HEK293 (cell line): ENCODE data around the gene FHIP1B.

Experiments used
- CTCF ChIA-PET: fragments of 350-600 bp; formaldehyde crosslinking; extraction: SDS; loops from one replicate; lab custom pipeline; 2021; ENCODE audit warnings: antibody characterized with exemption; lab: Yijun Ruan, JAX
- POLR2A ChIA-PET: fragments of 300-600 bp; formaldehyde crosslinking; extraction: SDS; loops from one replicate; lab custom pipeline; 2020; ENCODE audit warnings: antibody characterized with exemption, inconsistent platforms; lab: Yijun Ruan, JAX
- H3K27ac ChIP-seq: fragments of 200-500 bp; sonication (Bioruptor generic); 2 replicates; pipeline ENCODE4 v1.5.1; 2014; ENCODE audit warnings: low read depth, low read length, control low read depth, inconsistent platforms; ENCODE audit errors: extremely low read depth
- H3K36me3 ChIP-seq, 2 experiments: fragments of 200-500 bp in 1 of 2; sonication (Bioruptor generic) in 1 of 2; 1 replicate in 1 of 2; 2 replicates in 1 of 2; pipeline ENCODE4 v1.5.1; 2014 to 2017; ENCODE audit warnings: inconsistent platforms in 2 of 2, low read length in 2 of 2; ENCODE audit not compliant: control insufficient read depth in 2 of 2, insufficient read depth in 1 of 2
- H3K4me1 ChIP-seq: fragments of 200-500 bp; sonication (Bioruptor generic); 2 replicates; pipeline ENCODE4 v1.5.1; 2014; ENCODE audit warnings: mild to moderate bottlenecking, low read length, inconsistent platforms; ENCODE audit not compliant: control insufficient read depth, insufficient read depth
- H3K4me3 ChIP-seq: 2 replicates; pipeline ENCODE4 v1.5.1; 2011; ENCODE audit warnings: low read depth, mild to moderate bottlenecking, control low read depth, low read length, moderate library complexity
- H3K9me3 ChIP-seq: fragments of 200-500 bp; sonication (Bioruptor generic); 2 replicates; pipeline ENCODE4 v1.5.1; 2014; ENCODE audit warnings: low read depth, low read length, inconsistent platforms; ENCODE audit not compliant: control insufficient read depth, insufficient read depth
- CTCF ChIP-seq: fragments of 450-650 bp; formaldehyde crosslinking; IDR thresholded peaks from 2 replicates; pipeline ENCODE4 v1.5.1; 2016; ENCODE audit warnings: missing biosample characterization, missing genetic modification characterization
- ELK4 ChIP-seq: IDR thresholded peaks from 2 replicates; pipeline ENCODE4 v1.6.1; 2011; ENCODE audit warnings: mild to moderate bottlenecking, low read depth, low read length, borderline replicate concordance
- KLF9 ChIP-seq: fragments of 450-650 bp; formaldehyde crosslinking; IDR thresholded peaks from 2 replicates; pipeline ENCODE4 v1.5.1; 2016; ENCODE audit warnings: missing biosample characterization, missing genetic modification characterization, low read depth
- OVOL3 ChIP-seq: fragments of 450-650 bp; formaldehyde crosslinking; IDR thresholded peaks from 2 replicates; pipeline ENCODE4 v1.5.1; 2016; ENCODE audit warnings: missing biosample characterization, missing genetic modification characterization
- REPIN1 ChIP-seq: fragments of 450-650 bp; formaldehyde crosslinking; IDR thresholded peaks from 2 replicates; pipeline ENCODE4 v1.5.1; 2017; ENCODE audit warnings: missing biosample characterization, missing genetic modification characterization, low read depth
- SCRT1 ChIP-seq: fragments of 450-650 bp; formaldehyde crosslinking; IDR thresholded peaks from 2 replicates; pipeline ENCODE4 v1.5.1; 2016; ENCODE audit warnings: missing biosample characterization, missing genetic modification characterization, borderline replicate concordance
- ZBTB1 ChIP-seq: fragments of 450-650 bp; formaldehyde crosslinking; IDR thresholded peaks from 2 replicates; pipeline ENCODE4 v1.5.1; 2016; ENCODE audit warnings: missing biosample characterization, missing genetic modification characterization
- ZBTB26 ChIP-seq: fragments of 450-650 bp; formaldehyde crosslinking; optimal IDR thresholded peaks from 2 replicates; pipeline ENCODE3; 2016; ENCODE audit warnings: missing biosample characterization, mild to moderate bottlenecking, missing genetic modification characterization
- ZBTB8A ChIP-seq: fragments of 450-650 bp; formaldehyde crosslinking; IDR thresholded peaks from 2 replicates; pipeline ENCODE4 v1.5.1; 2016; ENCODE audit warnings: missing biosample characterization, missing genetic modification characterization
- ZNF112 ChIP-seq: fragments of 450-650 bp; formaldehyde crosslinking; IDR thresholded peaks from 2 replicates; pipeline ENCODE4 v1.5.0; 2017; ENCODE audit warnings: missing biosample characterization, missing genetic modification characterization
- ZNF132 ChIP-seq: fragments of 450-650 bp; formaldehyde crosslinking; IDR thresholded peaks from 2 replicates; pipeline ENCODE4 v1.5.1; 2017; ENCODE audit warnings: missing biosample characterization, missing genetic modification characterization, borderline replicate concordance
- ZNF202 ChIP-seq: fragments of 450-650 bp; formaldehyde crosslinking; IDR thresholded peaks from 2 replicates; pipeline ENCODE4 v1.5.1; 2016; ENCODE audit warnings: missing biosample characterization, missing genetic modification characterization, borderline replicate concordance
- ZNF214 ChIP-seq: fragments of 450-650 bp; formaldehyde crosslinking; IDR thresholded peaks from 2 replicates; pipeline ENCODE4 v1.5.1; 2017; ENCODE audit warnings: missing biosample characterization, mild to moderate bottlenecking, missing genetic modification characterization, borderline replicate concordance
- ZNF24 ChIP-seq: fragments of 450-650 bp; formaldehyde crosslinking; IDR thresholded peaks from 2 replicates; pipeline ENCODE4 v1.5.1; 2016; ENCODE audit warnings: missing biosample characterization, missing genetic modification characterization
- ZNF335 ChIP-seq: fragments of 450-650 bp; formaldehyde crosslinking; conservative IDR thresholded peaks from 2 replicates; pipeline ENCODE4 v1.5.1; 2016; ENCODE audit warnings: missing biosample characterization, missing genetic modification characterization
- ZNF530 ChIP-seq: fragments of 450-650 bp; formaldehyde crosslinking; IDR thresholded peaks from 2 replicates; pipeline ENCODE4 v1.5.1; 2016; ENCODE audit warnings: low read depth, missing biosample characterization, missing genetic modification characterization
- ZNF561 ChIP-seq: fragments of 450-650 bp; IDR thresholded peaks from 2 replicates; pipeline ENCODE4 v1.5.1; 2018; ENCODE audit warnings: missing biosample characterization, missing genetic modification characterization, borderline replicate concordance
- ZNF600 ChIP-seq: fragments of 450-650 bp; formaldehyde crosslinking; IDR thresholded peaks from 2 replicates; pipeline ENCODE4 v1.5.1; 2016; ENCODE audit warnings: missing biosample characterization, missing genetic modification characterization
- ZNF621 ChIP-seq: fragments of 450-650 bp; formaldehyde crosslinking; IDR thresholded peaks from 2 replicates; pipeline ENCODE4 v1.5.1; 2017; ENCODE audit warnings: missing biosample characterization, missing genetic modification characterization
- ZNF626 ChIP-seq: fragments of 450-650 bp; sonication (Bioruptor Pico); formaldehyde crosslinking; IDR thresholded peaks from 2 replicates; pipeline ENCODE4 v1.5.1; 2018; ENCODE audit warnings: missing biosample characterization, missing genetic modification characterization, inconsistent platforms
- ZNF785 ChIP-seq: fragments of 450-650 bp; formaldehyde crosslinking; IDR thresholded peaks from 2 replicates; pipeline ENCODE4 v1.5.1; 2016; ENCODE audit warnings: missing biosample characterization, missing genetic modification characterization

Gene FHIP1B

GRCh38 chr11:6258571-6259081 lies 24.2 kb upstream of the FHIP1B start:
- Histone ChIP-seq H3K4me3 (peak overlapping the region; percentile 59), H3K36me3 (no peaks in the 10 kb centered on the region), H3K4me1 (no peaks in the 10 kb centered on the region), H3K9me3 (no peaks in the 10 kb centered on the region), H3K27ac (no peak overlapping the region)
- TF ChIP-seq KLF9 (tag by site-specific recombination): 0 out of 2 replicates have a peak, but pooled peaks have one; percentile 15
- TF ChIP-seq ZNF530: no peak
- no peak for TF ChIP-seq ZNF214 (tag by site-specific recombination)
- TF ChIP-seq SCRT1 (tag by site-specific recombination): no peak
- no peak for TF ChIP-seq ZNF621 (tag by site-specific recombination)
- no peak for TF ChIP-seq ZNF785
- TF ChIP-seq ZNF600: no peak
- TF ChIP-seq ZBTB8A (tag by site-specific recombination): no peak
- no peak for TF ChIP-seq ELK4
- no peak for TF ChIP-seq ZNF112 (tag by site-specific recombination)
- no peak for TF ChIP-seq ZNF202
- peak; percentile 71 for TF ChIP-seq ZNF335 (tag by site-specific recombination)
- no peak for TF ChIP-seq ZBTB26
- TF ChIP-seq ZNF561 (tag by site-specific recombination): no peak
- 0 out of 2 replicates have a peak, but pooled peaks have one; percentile 15 for TF ChIP-seq CTCF (tag by site-specific recombination)
- TF ChIP-seq ZNF132 (tag by site-specific recombination): no peak
- no peak for TF ChIP-seq ZNF626 (tag by site-specific recombination)
- no peak for TF ChIP-seq OVOL3 (tag by site-specific recombination)
- no peak for TF ChIP-seq REPIN1 (tag by site-specific recombination)
- no peak for TF ChIP-seq ZBTB1
- POLR2A ChIA-PET: interaction anchor here (1.3 kb wide), 1 partner anchor 96 kb away, joined by 3 read pairs; no protein-coding TSS in a partner anchor
- CTCF ChIA-PET: interaction anchor here (0.6 to 3.0 kb wide), 7 partner anchors 9 to 1653 kb away, joined by 3 to 8 read pairs (median 3); no protein-coding TSS in a partner anchor

DNA sequence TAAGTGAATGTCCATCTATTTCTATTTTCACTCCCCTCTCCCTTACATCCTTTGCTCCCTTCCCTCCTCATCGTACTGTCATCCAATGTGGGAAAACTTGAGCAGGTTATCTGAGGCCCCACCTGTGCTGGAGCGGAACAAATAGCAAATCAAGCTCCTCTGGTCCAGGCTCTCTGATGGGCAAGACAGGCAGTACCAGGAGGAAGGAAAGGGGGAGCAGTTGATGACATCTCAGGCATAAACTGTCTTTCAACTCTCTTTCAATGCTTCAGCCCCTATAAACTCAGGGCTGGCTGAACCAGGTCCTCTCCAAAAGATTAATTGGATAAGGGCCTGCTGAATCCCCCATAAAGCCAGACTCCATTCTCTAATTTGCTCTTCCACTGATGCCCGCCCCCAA lies 23.7 kb upstream of the FHIP1B start:
- POLR2A ChIA-PET: interaction anchor here (1.3 kb wide), 1 partner anchor 96 kb away, joined by 3 read pairs; no protein-coding TSS in a partner anchor
- no peak for TF ChIP-seq ZNF24 (tag by site-specific recombination)
- TF ChIP-seq, all 188 proteins: peak for 0
- no peak overlapping the region for H3K4me3 ChIP-seq
- H3K9me3 ChIP-seq: no peaks in the 10 kb centered on the region
- no peaks in the 10 kb centered on the region for H3K36me3 ChIP-seq
- H3K27ac ChIP-seq: no peak overlapping the region
- CTCF ChIA-PET: interaction anchor here (0.6 to 3.0 kb wide), 8 partner anchors 8 to 1652 kb away, joined by 3 to 8 read pairs (median 3); no protein-coding TSS in a partner anchor
- H3K4me1 ChIP-seq: no peaks in the 10 kb centered on the region
